NCI-H1105 treated with DMSO at 0.1 percent for 48 hours (cell line): ENCODE measurements around the gene CFH.
"Not testable (repeated sequence)": the region's sequence is repeated elsewhere in the genome, so short reads cannot be mapped to it uniquely, and the experiment has no call there.

Source experiments
- DNase-seq: peaks from one replicate; lab custom pipeline; 2025; lab: John Stamatoyannopoulos, UW

The CFH gene

DNA sequence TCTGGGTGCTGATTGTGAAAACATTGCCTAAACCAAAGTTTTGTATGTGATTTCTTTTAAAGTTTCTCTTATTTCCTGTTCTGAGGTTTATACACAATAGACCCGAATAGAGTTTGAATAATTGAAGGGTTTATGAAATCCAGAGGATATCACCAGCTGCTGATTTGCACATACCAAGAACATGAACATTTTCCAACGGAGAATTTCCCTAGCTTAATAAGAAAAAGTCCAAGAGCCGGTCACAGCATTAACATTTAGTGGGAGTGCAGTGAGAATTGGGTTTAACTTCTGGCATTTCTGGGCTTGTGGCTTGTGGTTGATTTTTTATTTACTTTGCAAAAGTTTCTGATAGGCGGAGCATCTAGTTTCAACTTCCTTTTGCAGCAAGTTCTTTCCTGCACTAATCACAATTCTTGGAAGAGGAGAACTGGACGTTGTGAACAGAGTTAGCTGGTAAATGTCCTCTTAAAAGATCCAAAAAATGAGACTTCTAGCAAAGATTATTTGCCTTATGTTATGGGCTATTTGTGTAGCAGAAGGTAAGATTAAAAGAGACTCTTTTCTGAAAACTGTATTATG lies at the start of gene CFH:
Gene CFH (plus strand): TSS at position 407 of the 579 bp plus-strand sequence. CDS start 75 bp downstream, at position 482.
- DNase-seq: no peak

DNA sequence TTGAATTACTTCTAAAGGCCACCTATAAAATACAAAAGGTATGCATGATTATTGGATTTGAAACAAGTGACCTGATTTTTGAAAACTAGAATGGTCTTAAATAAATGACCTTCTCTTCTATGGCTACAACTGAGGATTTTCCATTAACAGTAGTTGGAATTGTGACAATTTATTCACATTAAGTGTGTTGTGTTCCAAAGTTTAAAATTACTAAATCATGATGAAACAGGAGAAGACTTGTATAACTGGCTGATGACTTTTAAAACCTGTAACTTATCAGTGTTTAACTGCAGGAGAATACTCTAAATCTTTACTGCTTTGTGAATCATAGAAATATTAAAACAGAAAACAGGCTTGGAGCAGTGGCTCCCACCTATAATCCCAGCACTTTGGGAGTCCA lies 48.2 kb upstream of the CFH start:
- DNase-seq: no peak

DNA sequence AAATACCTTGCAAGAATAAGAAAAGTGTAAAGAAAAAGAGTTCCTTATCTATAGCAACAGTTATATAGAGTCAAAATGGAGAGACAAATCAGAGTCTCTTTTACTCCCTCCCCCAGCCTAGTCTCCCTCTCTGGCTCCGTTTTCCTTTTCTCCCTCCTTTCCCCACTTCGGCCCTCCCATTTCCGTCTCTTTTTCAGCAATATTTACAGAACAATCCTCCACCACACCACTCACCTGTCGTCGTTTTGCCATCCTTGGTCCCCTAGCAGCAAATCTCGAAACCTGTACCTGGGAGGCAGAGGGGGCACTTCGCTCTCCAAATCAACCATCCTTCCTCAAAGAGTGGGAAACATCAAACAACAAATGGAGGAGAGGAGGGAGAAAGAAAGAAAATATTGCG lies 43.9 kb upstream of the CFH start:
- peak; percentile 72 for DNase-seq

DNA sequence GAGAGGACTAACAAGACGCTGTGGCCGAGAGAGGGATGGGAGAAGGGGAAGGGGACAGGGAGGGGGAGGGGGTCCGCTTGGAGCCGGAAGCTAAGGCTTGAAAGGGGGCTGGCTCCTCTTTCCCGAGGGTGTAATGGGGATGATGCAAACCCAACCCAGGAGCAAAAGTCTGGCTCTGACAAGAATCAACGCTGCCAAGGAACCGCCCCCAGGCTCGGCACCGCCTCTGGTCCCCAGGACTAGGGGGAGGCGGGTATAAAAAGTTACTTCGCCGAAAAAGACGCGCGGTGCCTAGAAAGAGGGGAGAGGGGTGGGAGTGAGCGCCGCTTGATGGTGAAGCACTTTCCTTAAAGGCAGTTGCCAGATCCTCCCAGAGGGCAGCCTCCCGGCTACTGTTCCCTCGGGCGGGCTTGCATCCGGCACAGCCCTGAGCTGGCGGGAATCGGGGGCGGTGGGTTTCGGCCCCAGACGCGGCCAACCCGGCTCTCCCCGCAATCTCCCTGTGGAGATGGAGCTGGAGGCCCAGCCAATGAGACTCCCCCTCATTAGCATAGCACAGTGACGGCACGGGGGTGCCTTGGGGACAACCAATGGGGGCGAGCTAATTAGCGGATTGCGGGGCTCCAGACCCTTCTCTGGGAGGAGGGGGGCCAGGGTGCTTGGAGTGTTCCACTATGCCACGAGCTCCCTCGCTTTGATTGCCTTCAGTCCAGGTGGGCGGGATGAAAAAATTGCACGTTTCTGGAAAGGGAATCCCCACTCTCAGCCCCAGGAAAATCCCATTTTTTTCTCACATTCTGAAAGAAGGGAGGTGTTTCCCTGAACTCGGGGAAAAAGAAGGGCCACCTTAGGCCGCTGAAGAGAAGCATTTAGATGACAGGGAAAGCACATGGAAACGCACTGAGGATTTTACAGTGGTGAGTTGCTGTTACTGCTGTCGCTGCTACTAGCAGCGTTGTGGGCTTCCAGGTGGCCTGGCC lies 43.2 kb upstream of the CFH start, which contains the start of gene KCNT2:
Gene KCNT2 (minus strand): TSS at position 51 of the 980 bp plus-strand sequence. CDS start 131 bp downstream, outside the sequence.
- DNase-seq: peak; percentile 94

DNA sequence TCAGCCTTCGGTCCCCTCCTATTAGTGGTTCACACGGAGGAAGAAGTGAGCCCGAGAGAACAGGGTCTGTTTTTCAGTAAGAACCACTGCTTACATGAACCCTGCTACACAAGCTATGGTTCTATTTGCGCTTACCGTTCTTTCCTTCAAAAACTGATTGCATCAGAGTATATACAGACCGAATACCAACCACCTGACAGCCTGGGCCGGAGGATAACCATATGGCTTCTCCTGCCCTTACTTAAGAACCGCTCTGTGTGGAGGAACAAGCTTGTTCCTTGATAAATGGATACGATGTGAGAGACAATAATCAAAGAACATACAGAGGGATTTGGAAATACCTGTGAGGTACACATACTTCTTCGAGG lies 42.5 kb upstream of the CFH start:
- DNase-seq: no peak

DNA sequence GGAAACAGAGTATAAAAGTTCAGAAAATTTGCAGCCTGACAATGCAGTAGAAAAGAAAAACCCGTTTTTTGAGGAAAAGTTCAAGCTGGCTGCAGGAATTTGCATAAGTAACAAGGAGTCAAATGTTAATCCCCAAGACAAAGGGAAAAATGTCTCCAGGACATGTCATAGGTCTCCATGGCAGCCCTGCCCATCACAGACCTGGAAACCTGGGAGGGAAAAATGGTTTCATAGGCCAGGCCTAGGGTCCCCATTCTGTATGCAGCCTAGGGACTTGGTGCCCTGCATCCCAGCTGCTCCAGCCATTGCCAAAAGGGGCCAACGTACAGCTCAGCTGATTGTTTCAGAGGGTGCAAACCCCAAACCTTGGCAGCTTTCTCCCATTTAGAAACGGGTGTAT lies 40.0 kb upstream of the CFH start:
- no peak for DNase-seq

DNA sequence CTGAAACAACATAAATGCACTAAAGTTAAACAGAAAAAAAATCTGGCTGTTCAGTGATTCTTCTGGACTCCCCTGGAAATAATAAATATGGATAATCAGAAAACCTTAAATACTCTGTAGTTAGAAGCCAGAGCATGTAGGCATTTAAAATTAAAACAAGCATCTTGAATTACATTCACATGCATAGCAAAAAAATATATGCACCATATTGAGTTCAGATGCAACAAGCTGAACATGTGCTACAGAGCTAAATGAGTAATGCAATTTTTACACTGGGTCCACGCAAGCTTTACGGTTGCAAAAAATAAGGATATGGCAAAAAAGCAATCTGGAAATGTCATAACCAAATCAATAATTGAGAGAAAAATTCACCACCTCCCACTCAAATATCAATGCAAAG lies 32.1 kb upstream of the CFH start:
- no peak for DNase-seq

DNA sequence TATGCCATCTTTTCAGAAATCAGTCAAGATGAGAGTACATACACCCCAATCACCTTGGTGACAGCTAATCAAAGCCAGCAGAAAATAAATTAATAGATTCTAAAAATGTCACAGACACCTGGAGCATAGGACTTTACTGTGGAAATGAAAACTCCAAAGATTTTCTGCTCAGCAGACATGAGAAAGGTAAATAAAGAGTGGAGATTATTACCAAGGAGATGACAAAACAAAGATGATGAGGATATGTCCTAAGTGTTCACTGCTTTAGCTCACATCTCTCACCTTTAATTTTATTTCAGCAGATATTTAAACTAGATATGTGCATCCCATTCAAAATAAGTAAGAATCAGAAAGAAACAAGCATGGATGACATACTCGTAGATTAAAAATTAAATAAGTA lies 28.8 kb upstream of the CFH start:
- DNase-seq: no peak

DNA sequence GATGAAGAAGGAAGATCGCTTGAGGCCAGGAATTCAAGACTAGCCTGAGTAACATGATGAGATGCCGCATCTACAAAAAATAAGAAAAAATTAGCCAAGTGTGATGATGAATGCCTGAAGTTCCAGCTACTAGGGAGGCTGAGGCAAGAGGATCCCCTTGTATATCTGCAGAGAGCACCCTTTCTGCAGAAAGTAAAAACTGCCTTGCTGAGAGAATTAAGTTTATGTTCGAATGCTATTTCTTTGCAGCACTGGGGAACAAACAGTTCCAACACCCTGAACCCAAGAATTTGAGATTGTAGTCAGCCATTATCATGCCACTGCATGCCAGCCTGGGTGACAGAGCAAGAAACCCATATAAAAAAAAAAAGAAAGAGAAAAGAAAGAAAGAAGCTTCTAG lies 23.0 kb upstream of the CFH start:
- no peak for DNase-seq

DNA sequence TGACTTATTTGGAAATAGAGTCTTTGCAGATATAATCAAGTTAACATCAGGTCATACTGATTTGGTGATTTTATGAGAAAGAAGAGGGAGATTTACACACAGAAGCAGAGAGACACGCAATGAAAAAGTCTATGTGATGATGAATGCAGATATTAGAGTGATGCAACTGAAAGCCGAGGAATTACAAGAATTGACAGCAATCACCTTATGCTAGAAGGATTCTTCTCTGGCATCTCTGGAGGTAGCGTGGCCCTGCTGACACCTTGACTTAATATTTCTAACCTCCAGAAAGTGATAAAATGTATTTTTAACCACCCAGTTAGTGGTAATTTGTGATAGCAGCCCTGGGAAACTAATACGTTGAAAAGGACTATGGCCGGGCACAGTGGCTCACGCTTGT lies 14.2 kb upstream of the CFH start:
- DNase-seq: no peak

DNA sequence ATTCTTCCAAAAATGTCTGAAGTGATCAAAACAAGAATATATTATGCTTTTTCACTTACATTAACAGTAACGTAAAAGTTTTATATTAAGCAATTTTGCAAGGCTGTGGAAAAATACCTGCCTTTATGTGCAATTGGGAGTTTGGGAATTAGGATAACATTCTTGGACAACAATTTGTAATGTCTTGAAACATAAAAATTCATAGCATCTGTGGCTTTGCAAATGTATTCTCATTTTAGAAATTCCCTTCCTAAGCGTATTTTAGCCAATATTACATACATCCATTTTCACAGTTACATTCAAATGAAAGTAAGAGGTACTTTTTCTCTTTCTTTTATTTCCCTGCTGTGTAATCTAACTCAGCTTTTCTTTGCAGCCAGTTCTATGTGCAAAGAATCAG lies 13.4 kb upstream of the CFH start:
- no peak for DNase-seq

DNA sequence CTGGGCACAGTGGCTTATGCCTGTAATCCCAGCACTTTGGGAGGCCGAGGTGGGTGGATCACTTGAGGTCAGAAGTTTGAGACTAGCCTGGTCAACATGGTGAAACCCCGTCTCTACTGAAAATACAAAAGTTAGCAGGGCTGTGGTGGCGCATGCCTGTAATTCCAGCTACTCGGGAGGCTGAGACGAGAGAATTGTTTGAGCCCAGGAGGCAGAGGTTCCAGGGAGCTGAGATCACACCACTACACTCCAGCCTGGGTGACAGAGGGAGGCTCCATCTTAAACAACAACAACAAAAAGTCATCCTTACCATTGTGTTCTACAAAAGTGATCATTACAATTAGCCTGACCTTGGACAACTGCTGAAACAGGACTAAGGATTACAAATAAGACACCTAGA lies 12.6 kb upstream of the CFH start:
- not testable (repeated sequence) for DNase-seq

DNA sequence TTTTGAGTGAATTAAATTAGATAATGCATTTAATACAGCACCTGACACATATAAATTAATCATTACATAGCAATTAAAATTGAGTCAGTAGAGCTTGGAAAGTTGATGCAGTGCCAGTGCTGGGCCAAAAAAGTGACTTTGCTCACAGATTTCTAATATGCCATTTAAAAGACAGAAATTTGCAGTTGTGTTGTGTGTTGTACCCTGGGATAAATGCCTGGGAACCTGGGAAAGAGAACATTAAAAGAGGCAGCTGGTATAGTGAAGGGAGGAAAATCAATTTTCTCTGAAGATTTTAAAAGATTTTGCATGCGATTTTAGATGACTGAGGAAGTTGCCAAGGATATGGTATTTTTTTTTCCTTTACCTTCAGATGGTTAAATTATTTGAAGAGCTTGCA lies 10.9 kb upstream of the CFH start:
- no peak for DNase-seq

DNA sequence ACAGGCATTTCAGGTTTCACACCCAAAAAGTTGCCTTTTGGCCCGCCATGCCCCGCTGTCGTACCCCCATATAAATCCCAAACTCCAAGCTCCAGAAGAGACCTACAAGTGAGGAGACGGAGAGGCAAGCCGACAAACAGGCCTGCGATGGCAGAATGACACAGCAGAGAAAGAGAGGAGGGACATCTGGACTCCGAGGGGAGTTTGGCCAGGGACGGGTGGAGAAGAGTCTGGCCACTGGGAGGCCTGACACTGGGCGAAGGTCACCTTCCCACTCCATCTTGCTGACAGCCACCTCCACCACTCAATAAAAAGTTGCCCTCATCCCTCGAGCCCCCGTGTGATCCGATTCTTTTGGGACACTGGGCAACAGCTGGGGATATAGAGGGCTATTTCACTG lies 1.9 kb upstream of the CFH start:
- no peak for DNase-seq

DNA sequence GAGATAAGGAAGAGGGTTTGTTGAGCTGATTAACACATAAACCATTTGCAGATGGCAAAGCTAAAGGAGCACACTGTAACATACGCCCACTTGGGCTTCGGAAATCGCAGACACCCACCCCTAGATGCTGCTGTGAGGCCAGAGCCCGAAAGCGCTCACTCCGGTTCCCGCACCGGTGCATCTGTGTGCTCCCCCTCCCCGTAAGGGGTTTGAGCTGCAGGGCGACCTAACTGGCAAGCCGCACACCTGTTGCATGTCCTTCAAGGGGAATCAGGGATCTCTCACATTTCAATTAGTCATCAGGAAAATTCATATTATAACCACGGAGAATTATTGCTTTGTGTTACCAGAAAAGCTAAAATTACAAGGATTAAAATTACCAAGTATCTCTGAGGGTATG lies 1.4 kb upstream of the CFH start:
- DNase-seq: no peak

DNA sequence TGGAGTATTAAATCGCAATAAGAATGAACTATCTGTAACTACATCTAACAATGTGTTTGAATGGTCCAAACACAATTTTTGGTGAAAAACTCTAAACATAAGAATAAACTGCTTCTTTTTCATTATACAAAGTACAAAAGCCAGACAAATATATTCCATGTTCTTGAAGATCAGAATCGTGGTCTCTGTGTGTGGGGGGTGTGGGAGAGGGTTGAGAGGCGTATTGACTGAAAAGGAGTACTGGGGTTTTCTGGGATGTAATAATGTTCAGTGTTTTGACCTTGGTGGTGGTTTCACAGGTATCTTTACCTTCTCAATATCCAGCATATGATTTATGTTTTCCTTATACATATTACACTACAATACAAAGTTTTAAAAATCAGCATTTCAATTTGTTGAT lies 764 bp upstream of the CFH start:
- DNase-seq: no peak

DNA sequence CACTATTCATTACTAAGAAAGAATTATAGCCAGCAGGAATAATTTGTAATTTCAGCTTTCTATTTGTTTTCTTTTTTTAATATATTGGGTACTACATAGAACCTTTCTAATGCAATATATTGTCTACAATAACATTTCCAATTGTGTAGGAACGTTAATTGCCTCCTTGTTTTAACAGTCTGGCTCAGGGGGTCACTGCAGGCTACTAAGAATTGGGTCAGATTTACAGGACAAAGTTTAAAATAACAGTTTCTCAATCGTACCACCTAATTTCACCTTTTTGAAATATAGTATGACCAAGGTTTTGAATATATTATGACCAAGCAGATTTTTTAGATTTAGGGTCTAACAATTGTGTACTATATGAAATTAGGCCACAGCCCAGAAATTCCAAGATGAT lies 2.4 kb downstream of the CFH start:
- no peak for DNase-seq

DNA sequence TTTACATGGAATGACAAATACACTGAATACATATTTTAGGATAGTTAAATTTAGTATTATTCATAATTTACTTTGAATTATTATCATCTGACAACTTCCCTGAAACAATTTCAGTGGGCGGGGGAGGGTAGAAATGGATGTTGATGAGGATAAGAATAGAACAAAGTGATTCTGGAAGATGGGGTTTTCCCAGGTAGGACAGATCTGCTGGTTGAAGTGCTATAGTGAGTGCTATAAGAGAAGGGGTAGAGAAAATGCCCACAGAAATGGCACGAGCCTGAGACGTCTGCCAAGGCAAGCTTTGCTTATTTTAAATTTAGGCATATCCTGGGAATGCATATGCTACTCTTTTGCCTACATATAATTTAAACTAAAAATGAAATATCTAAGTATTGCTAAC lies 3.2 kb downstream of the CFH start:
- no peak for DNase-seq

DNA sequence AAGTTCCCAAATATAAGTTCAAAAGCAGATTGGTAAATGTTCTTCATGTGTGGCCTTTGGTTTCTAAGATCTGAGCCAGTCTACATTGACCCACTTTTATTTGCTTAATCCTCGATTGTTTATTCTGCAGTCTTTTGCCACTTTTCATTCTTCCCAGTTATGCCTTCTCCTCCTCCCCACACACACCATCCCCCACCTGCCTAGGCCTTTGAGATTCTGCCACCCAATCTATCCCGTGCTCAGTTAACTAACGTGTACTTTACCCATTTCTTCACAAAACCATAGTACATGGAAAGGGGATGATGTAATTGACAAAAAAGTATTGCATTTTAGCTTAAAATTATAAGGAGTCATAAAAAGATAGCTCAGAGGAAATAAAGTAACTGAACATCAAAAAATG lies 3.7 kb downstream of the CFH start:
- no peak for DNase-seq

DNA sequence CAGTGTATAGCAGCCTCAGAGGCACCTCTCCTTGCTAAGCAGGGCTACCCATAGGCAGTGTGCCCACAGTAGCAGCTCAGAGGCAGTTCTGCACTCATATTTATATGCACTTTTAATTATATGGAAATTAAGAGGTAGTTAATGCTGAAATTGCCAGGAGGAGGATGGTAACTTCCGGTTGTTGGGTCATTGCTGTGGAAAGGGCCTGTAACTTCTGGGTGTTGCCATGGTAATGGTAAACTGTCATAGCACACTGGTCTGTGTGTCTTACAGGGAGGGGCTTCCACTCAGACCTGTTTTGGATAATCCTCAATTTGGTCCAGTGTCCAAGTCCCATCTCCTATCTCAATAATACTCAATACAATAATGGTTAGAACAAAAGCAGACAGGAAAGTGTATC lies 7.6 kb downstream of the CFH start:
- no peak for DNase-seq

DNA sequence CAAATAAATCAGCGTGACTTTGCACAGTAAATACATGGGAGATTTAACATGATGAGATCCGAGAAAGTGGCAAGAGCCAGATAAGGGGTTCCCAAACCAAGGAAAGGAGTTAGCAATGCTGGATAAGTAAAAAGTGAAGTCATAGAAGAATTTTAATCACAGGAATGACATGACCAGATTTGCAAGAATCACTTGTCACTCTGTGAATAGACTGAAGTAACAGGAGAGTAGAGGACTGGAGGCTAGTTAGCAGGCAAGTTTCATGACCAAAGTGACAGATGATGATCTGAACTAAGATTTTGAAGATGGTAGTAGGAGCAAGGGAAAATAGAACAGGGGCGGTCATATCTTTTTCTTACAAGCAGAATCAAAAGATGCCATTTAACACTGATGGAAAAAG lies 8.4 kb downstream of the CFH start:
- DNase-seq: no peak

DNA sequence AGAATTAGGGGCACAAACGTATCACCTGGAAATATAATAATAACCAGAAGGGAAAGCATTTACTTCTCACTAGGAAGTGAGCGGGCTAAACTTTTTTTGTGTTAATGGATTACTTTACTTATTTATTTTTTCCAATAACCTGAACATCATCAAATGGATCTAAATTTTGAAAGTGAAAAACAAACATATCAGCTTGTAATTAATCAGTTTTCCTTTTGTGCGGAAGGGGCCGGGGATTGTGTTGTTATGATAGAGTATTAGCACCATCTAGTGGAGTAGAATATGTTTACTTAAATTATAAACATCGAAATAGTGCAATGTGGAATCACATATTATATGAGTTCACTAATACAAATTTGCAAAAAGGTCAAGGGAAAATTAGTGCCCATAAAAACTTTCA lies 9.0 kb downstream of the CFH start:
- DNase-seq: peak; percentile 52

DNA sequence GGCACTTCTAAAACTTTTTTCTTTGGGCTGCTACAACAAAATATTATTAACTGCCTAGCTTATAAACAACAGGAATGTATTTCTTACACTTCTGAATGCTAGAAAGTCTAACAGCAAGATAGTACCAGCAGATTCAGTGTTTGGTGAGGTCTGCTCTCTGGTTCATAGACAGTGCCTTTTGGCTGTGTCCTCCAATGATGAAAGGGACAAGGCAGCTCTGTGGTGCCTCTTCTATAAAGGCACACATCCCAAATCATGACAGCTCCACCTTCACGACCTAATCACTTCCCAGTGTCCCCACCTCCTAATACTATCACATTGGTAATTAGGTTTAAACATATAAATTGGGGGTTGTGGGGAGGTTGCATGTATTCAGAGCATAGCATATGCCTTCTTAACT lies 9.5 kb downstream of the CFH start:
- DNase-seq: no peak

DNA sequence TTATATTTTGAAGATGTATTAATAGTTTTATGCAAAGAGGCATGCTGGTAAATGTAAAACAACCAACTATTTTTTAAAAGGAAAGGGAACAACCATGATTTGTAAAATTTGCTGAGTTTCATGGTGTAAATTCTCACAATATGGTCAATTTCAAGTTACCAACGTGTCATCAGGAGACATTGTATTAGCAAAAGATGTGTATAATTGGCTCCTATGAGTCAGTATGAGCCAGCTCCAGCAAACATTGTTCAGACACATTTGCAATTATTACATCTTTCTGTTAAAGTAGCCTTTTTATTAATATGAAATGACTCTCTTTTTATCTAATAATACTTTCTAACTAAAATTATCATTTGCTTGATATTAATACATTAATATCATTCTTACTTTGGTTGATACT lies 15.3 kb downstream of the CFH start:
- no peak for DNase-seq
